Posterior cingulate gyrus (tissue), 11 donors: ENCODE data around the gene KRTAP13-4.
A peak's percentile ranks its signal among the peaks of the same experiment; 100 is the strongest.

Experiments
- DNase-seq, 10 donors: peaks; one replicate each; pipeline versions ENCODE4 v3.0.0 to v3.0.0-alpha.2; 2020 to 2021; ENCODE audit warnings: mixed read lengths in 3 of 10
- intact Hi-C: fragments of 100-400 bp; cut with DNase I; formaldehyde crosslinking; loops from one replicate; pipeline ENCODE4 v1.15.1; 2023

Gene KRTAP13-4

GRCh38 chr21:30480145-30480544 lies 50.1 kb downstream of the KRTAP13-4 start, which contains the start of gene KRTAP19-1:
Gene KRTAP19-1 (minus strand): TSS chr21:30480367. CDS start chr21:30480317, 50 bp downstream.
- intact Hi-C loops: no loop called here

More at GRCh38 chr21:30480145-30480544, 50.1 kb downstream of the KRTAP13-4 start, which contains the start of gene KRTAP19-1:
- peak in 1 of 10 donors; percentile 62 for DNase-seq
